Duodenal mucosa (tissue), 2 donors: Measurements from ENCODE around the gene MCTP1.

ENCODE experiments used
- H3K27ac ChIP-seq: one replicate; pipeline ENCODE4 v1.7.0; 2013; ENCODE audit warnings: low read depth, low read length
- H3K27me3 ChIP-seq, 2 donors: one replicate each; pipeline ENCODE4 v1.7.0; 2013; ENCODE audit warnings: low read length in 2 of 2, control low read depth in 1 of 2; ENCODE audit not compliant: insufficient read depth in 2 of 2, control insufficient read depth in 1 of 2
- H3K36me3 ChIP-seq, 2 donors: one replicate each; pipeline ENCODE4 v1.7.0; 2013; ENCODE audit warnings: low read length in 2 of 2, control low read depth in 1 of 2; ENCODE audit not compliant: insufficient read depth in 2 of 2, control insufficient read depth in 1 of 2
- H3K4me1 ChIP-seq, 2 donors: one replicate each; pipeline ENCODE4 v1.7.0; 2013; ENCODE audit warnings: low read length in 2 of 2, control low read depth in 1 of 2; ENCODE audit not compliant: insufficient read depth in 2 of 2, control insufficient read depth in 1 of 2
- H3K4me3 ChIP-seq, 2 donors: one replicate each; pipeline ENCODE4 v1.7.0; 2013; ENCODE audit warnings: low read length in 2 of 2, low read depth in 1 of 2
- H3K9ac ChIP-seq, 2 donors: one replicate each; pipeline ENCODE4 v1.7.0; 2013; ENCODE audit warnings: low read length in 2 of 2, low read depth in 1 of 2
- H3K9me3 ChIP-seq, 2 donors: one replicate each; pipeline ENCODE4 v1.7.0; 2013; ENCODE audit warnings: low read length in 2 of 2, control low read depth in 1 of 2; ENCODE audit not compliant: control insufficient read depth in 1 of 2

Gene MCTP1

DNA sequence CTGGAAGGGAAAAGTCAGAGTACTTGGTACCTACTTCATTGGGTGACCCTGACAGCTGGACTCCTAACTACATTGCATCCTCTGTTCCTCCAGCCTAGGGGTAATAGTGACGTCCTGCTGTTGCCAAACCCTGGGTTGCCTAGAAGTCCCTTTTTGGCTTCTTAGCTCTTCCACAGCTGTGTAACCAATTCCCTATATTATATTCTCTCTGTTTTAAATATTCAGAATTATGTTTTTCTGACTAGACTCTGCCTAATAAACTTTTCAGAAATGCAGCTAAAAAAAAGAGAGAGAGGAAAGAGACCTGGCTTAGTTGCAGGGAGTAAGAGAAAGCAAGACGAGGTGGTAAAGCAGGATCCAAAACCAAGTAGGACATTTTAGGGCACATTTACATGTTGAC lies 28.4 kb downstream of the MCTP1 start:
- H3K27ac ChIP-seq = no peak overlapping the region
- no peaks in the 10 kb centered on the region for H3K4me1 ChIP-seq
- H3K9me3 ChIP-seq = no peaks in the 10 kb centered on the region
- H3K9ac ChIP-seq = no peak overlapping the region
- H3K27me3 ChIP-seq = no peaks in the 10 kb centered on the region
- H3K36me3 ChIP-seq = no peaks in the 10 kb centered on the region
- no peak overlapping the region for H3K4me3 ChIP-seq

DNA sequence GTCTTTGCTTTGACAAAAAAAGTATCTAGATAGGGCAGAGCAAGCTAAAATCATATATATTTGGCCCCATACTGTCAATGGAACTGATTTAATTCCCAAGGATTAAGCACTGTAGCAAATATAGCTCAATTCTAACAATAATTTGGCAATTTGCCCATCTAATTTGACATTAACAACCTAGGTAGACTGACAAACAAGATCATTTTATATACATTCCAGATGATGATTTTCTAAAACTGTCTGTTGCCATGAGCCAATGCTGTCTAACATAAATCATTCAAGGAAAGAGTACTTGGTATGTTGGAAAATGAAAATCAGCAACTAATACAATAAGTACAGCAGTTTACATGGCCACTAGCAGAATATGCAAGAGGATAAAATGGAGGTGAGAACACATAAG lies 32.1 kb downstream of the MCTP1 start:
- H3K4me1 ChIP-seq = no peaks in the 10 kb centered on the region
- no peaks in the 10 kb centered on the region for H3K9me3 ChIP-seq
- no peaks in the 10 kb centered on the region for H3K27me3 ChIP-seq
- no peak overlapping the region for H3K27ac ChIP-seq
- no peak overlapping the region for H3K4me3 ChIP-seq
- no peak overlapping the region for H3K9ac ChIP-seq
- no peaks in the 10 kb centered on the region for H3K36me3 ChIP-seq

DNA sequence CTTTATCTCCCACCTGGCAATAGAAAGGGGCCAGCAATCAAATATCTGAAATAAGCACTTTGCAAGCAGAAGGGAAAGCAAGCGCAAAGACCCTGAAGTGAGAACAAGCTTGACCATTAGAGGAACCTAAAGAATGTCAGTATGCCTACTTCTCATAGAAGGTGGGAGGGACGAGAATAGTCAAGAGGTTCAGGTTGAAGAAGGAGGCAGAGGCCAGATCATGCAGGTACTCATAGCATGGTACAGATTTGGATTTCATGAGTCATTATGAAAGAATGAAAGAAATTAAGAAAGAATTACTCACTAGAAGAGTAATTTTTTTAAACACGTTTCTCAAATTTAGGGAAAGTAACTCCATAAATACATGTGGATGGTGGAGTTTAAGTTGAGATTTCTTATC lies 33.7 kb downstream of the MCTP1 start:
- Histone ChIP-seq H3K9ac (no peak overlapping the region), H3K9me3 (no peaks in the 10 kb centered on the region), H3K4me3 (no peak overlapping the region), H3K36me3 (no peaks in the 10 kb centered on the region), H3K27ac (no peak overlapping the region), H3K27me3 (no peaks in the 10 kb centered on the region), H3K4me1 (no peaks in the 10 kb centered on the region)

GRCh38 chr5:95244479-95244878 lies 40.4 kb downstream of the MCTP1 start:
- no peak overlapping the region for H3K4me3 ChIP-seq

DNA sequence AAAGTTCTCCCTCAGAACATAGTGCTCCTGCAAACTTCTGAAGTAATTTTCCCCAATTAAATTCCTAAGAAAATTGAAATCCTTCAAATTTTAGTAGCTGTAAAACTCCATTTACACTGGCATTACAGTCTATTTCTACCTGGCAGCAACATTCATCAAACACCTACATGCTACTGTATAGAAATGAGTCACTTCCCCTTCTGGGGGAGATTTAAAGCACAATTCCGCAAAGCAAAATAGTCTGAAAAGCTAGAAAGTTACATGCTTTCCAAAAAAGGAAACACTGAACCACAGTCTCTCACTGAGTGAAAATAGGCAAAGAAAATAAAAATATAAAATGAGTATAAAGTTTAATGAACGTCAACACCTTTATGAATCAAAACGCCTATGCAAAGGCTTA lies 43.3 kb downstream of the MCTP1 start:
- no peak overlapping the region for H3K9ac ChIP-seq
- no peak overlapping the region for H3K27ac ChIP-seq
- H3K36me3 ChIP-seq = no peaks in the 10 kb centered on the region
- H3K4me1 ChIP-seq = no peaks in the 10 kb centered on the region
- no peak overlapping the region for H3K4me3 ChIP-seq
- no peaks in the 10 kb centered on the region for H3K9me3 ChIP-seq
- no peaks in the 10 kb centered on the region for H3K27me3 ChIP-seq

More at GRCh38 chr5:95244479-95244878, 40.4 kb downstream of the MCTP1 start:
- H3K27ac ChIP-seq = no peak overlapping the region
- no peak overlapping the region for H3K9ac ChIP-seq
- H3K27me3 ChIP-seq = no peaks in the 10 kb centered on the region
- no peaks in the 10 kb centered on the region for H3K9me3 ChIP-seq
- no peaks in the 10 kb centered on the region for H3K36me3 ChIP-seq
- no peaks in the 10 kb centered on the region for H3K4me1 ChIP-seq

DNA sequence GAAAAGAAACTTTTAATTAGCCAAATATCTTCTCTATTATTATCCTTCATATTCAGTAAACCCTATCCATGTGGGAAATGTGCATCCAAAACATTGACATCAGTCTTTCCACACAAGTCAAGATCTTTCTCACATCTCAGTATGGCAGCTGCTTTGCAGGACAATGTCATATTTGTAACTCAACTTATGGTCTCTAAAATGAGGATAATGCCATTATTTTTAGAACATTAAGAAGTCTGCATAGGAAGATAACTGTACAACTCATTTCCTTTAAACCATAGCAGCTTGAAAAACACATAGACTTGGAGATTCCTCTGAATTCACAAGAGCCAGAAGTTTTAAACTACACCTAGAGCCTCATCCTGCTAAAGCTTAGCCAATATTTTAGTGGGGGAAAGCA lies 43.7 kb downstream of the MCTP1 start:
- H3K27ac ChIP-seq = no peak overlapping the region
- no peaks in the 10 kb centered on the region for H3K27me3 ChIP-seq
- no peaks in the 10 kb centered on the region for H3K9me3 ChIP-seq
- H3K4me1 ChIP-seq = no peaks in the 10 kb centered on the region
- H3K9ac ChIP-seq = no peak overlapping the region
- H3K36me3 ChIP-seq = no peaks in the 10 kb centered on the region
- H3K4me3 ChIP-seq = no peak overlapping the region

- Histone ChIP-seq H3K9me3 (no peaks in the 10 kb centered on the region), H3K4me3 (no peak overlapping the region), H3K27ac (no peak overlapping the region), H3K9ac (no peak overlapping the region), H3K36me3 (no peaks in the 10 kb centered on the region), H3K27me3 (no peaks in the 10 kb centered on the region), H3K4me1 (no peaks in the 10 kb centered on the region)
Observed at GRCh38 chr5:95238560-95239325, 46.2 kb downstream of the MCTP1 start.

DNA sequence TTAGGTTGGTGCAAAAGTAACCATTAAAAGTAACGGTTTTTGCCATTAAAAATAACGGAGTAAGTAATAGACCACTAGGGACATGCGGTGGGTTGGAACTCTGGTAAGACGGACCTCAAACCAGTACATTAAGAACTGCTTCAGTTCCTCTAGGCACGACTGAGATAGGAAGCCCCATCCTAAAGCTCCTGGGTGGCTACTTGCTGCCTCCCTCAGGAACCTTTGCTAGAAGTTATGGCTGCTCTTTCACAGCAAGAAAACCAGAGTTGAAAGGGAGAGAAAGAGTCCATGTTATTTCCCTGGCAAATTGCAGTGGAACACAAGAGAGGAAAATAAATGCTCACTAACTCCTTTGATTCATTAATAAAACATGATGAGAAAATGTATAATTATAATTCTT lies 47.6 kb downstream of the MCTP1 start:
- Histone ChIP-seq H3K9me3 (no peaks in the 10 kb centered on the region), H3K9ac (no peak overlapping the region), H3K36me3 (no peaks in the 10 kb centered on the region), H3K4me1 (no peaks in the 10 kb centered on the region), H3K27me3 (no peaks in the 10 kb centered on the region), H3K4me3 (no peak overlapping the region), H3K27ac (no peak overlapping the region)

DNA sequence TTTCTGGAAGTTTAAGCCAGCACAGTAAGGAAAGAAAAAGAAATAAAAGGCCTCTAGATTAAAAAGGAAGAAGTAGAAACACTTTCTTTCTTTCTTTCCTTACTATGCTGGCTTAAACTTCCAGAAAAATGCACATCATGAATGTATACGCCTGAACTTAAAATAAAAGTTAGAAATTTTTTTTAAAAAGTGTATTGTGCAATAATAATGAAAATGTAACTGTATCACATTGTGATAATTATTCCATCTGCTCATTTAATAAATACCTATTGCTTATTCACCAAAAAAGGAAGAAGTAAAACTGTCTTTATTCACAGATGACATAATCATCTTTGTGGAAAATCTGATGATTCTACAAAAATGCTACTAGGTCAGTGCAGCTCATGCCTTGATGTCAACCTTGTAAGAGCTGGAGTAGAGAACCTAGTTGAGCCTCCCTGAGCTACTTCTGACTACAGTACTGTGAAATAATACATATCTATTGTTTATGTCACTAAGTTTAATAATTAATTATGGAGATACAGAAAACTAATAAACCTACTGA lies 49.4 kb downstream of the MCTP1 start:
- no peaks in the 10 kb centered on the region for H3K27me3 ChIP-seq
- H3K36me3 ChIP-seq = no peaks in the 10 kb centered on the region
- no peak overlapping the region for H3K27ac ChIP-seq
- H3K4me1 ChIP-seq = no peaks in the 10 kb centered on the region
- H3K4me3 ChIP-seq = no peak overlapping the region
- no peaks in the 10 kb centered on the region for H3K9me3 ChIP-seq
- no peak overlapping the region for H3K9ac ChIP-seq

DNA sequence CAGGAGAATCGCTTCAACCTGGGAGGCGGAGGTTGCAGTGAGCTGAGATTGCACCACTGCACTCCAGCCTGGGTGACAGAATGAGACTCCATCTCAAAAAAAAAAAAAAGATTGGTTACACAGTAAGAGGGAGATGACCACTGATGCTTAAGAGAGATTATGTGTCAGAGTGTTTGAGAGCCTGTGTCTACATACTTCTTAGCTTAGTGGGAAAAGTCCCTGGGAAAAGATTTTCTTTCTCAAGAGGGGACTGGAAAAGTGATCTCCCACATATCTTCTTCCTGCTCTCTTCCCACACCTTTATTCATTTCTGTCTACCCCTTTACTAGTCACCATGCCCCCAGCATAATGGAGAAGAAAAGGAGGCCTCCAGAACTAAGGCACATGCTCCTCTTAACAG lies 55.2 kb downstream of the MCTP1 start:
- Histone ChIP-seq H3K9ac (no peak overlapping the region), H3K36me3 (no peaks in the 10 kb centered on the region), H3K27ac (no peak overlapping the region), H3K4me1 (no peaks in the 10 kb centered on the region), H3K4me3 (no peak overlapping the region), H3K27me3 (no peaks in the 10 kb centered on the region), H3K9me3 (no peaks in the 10 kb centered on the region)
